Dedifferentiated amniotic fluid mesenchymal stem cell (primary cell): ENCODE results near the gene SYAP1.
"Not testable (repeated sequence)": the region's sequence is repeated elsewhere in the genome, so short reads cannot be mapped to it uniquely, and the experiment has no call there.

Experiments
- DNase-seq: peaks from one replicate; pipeline ENCODE4 v3.0.0-alpha.2; 2016; ENCODE audit errors: extremely low spot score

The SYAP1 gene, protein sequence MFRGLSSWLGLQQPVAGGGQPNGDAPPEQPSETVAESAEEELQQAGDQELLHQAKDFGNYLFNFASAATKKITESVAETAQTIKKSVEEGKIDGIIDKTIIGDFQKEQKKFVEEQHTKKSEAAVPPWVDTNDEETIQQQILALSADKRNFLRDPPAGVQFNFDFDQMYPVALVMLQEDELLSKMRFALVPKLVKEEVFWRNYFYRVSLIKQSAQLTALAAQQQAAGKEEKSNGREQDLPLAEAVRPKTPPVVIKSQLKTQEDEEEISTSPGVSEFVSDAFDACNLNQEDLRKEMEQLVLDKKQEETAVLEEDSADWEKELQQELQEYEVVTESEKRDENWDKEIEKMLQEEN

GRCh38 chrX:16719334-16720084 is at the start of gene SYAP1:
SYAP1 (plus strand) TSS chrX:16719612; CDS start chrX:16719725, 113 bp downstream.
- DNase-seq, result peak; percentile 98

DNA sequence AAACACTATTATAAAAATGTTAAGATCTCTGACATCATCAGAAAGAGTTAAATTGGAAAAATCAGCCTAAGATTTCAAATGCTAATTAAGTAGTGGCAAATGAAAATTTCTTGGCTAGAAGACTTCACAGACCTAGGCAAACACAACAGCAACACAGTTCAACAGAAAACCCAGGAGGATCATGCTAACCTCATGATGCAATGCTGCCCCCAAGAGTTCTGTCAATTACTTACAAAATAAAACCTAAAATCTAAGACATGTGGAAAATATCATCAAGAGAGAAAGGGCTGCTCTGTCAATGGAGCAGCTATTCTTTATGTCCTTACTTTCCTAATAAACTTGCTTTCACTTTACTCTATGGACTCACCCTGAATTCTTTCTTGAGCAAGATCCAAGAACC is 48.4 kb upstream of the SYAP1 start:
- DNase-seq, result peak; percentile 63

- DNase-seq, result no peak
These were observed 40.7 kb upstream of the SYAP1 start for GRCh38 chrX:16678689-16679088.

GRCh38 chrX:16683007-16683664 is 36.3 kb upstream of the SYAP1 start:
- DNase-seq, result no peak

GRCh38 chrX:16687514-16687913 is 31.9 kb upstream of the SYAP1 start:
- DNase-seq, result peak; percentile 20

DNA sequence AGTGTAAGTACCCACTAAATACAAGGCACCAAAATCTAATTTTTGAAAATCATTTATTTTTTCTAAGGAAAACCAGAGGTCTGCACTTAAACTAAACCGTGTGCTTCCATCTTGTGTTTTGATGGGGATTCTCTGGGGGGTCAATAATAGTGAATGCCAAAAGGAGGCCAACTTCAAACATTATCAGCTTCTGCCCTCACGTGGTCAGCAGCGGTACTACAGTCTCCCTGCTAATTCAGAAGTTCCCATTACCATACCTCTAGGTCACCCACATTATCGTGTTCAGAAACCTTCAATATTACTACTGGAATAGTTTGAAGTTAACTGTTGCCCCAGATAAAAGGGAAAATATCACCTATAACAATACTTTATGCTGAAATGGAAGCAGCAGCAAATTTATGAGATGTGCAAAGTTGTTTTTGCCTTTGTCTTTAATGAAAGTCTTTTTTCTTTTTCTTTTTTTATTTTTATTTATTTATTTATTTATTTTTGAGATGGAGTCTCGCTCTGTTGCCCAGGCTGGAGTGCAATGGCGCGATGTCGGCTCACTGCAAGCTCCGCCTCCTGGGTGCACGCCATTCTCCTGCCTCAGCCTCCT is 24.2 kb upstream of the SYAP1 start:
- peak; percentile 51 for DNase-seq

- DNase-seq, result no peak
These were observed 22.5 kb upstream of the SYAP1 start for GRCh38 chrX:16696956-16697355.

GRCh38 chrX:16699389-16699788 is 20.0 kb upstream of the SYAP1 start:
- no peak for DNase-seq

GRCh38 chrX:16700734-16701133 is 18.7 kb upstream of the SYAP1 start:
- DNase-seq, result no peak

GRCh38 chrX:16702700-16703599 is 16.5 kb upstream of the SYAP1 start:
- no peak for DNase-seq

DNA sequence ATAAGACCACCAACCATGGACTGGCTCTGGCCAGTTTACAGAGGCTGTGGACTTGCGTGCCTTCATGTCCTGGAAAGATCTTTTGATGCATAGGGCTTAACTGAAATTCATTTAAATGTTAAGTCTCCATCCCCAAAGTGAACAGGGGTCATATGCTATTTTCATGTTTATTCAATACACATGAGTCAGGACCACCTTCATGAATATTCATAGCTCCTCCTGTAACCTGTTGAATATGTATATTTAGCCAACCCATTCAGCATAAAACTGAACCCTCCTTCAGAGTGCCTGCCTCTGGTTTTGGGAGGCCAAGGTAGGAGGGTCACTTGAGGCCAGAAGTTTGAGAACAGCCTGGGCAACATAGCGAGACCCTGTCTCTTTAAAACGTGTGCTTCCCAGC is 14.0 kb upstream of the SYAP1 start:
- DNase-seq, result no peak

- no peak for DNase-seq
These were observed 11.4 kb upstream of the SYAP1 start for GRCh38 chrX:16708016-16708415.

GRCh38 chrX:16711219-16711811 is 8.1 kb upstream of the SYAP1 start:
- no peak for DNase-seq

GRCh38 chrX:16711893-16712547 is 7.4 kb upstream of the SYAP1 start:
- no peak for DNase-seq

GRCh38 chrX:16712548-16713155 is 6.8 kb upstream of the SYAP1 start, which contains the start of gene CTPS2:
CTPS2 (minus strand) TSS chrX:16712669; CDS start chrX:16702902, 9,767 bp downstream.
- peak; percentile 49 for DNase-seq

GRCh38 chrX:16714504-16714903 is 4.9 kb upstream of the SYAP1 start:
- no peak for DNase-seq

GRCh38 chrX:16715638-16716037 is 3.8 kb upstream of the SYAP1 start:
- not testable (repeated sequence) for DNase-seq

DNA sequence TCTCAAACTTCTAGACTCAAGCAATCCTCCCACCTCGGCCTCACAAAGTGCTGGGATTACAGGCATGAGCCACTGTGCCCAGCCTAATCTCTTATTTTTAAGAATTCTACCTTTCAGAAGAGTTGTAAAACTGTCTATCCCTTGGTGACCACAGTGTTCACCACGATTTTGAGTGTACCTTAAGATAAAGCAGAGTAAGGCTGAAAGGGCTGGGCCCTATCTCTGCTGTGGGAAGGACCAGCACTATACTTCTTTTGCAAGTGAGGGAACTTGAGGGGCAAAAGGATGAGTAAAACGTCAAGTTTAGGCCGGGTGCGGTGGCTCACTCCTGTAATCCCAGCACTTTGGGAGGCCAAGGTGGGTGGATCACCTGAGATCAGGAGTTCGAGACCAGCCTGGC is 3.0 kb upstream of the SYAP1 start:
- not testable (repeated sequence) for DNase-seq

- DNase-seq, result no peak
These were observed 533 bp upstream of the SYAP1 start for GRCh38 chrX:16718824-16719333.
